T-helper 1 cell treated with Interleukin-12 subunit alpha and Interleukin-12 subunit beta and Interleukin-4 antibody, amounts not matched to agents 30 ng/mL and 1 ng/mL, for 36 hours (primary cell): ENCODE results near the gene TIMELESS. TPM values are rescaled to one million over a fixed set of nuclear protein-coding genes. Genes with fewer than 3 reads are reported as not detected.

Experiments used
- total RNA-seq: library from RNA; stranded (reverse); gene quantifications from 2 replicates; pipeline ENCODE4 v1.2.3, GENCODE V29; 2022

Gene TIMELESS
- total RNA-seq, 1 donor from 2014 or later = 40.5 TPM

Other genes starting within 250 kb of the TIMELESS start
- gene RNF41, start 227.5 kb downstream of the TIMELESS start, total RNA-seq = 37.8 and 40.7 TPM in 2 replicates
- gene NABP2, start 225.1 kb downstream of the TIMELESS start, total RNA-seq = 62.1 and 66.5 TPM in 2 replicates
- gene SLC39A5, start 219.4 kb downstream of the TIMELESS start, total RNA-seq = 1.1 and 1.9 TPM in 2 replicates
- gene ANKRD52, start 191.0 kb downstream of the TIMELESS start, total RNA-seq = 57.8 and 74.9 TPM in 2 replicates
- gene COQ10A, start 182.5 kb downstream of the TIMELESS start, total RNA-seq = 17.9 and 19.9 TPM in 2 replicates
- gene CS, start 149.1 kb downstream of the TIMELESS start, total RNA-seq = 255 and 262 TPM in 2 replicates
- 141 and 153 TPM in 2 replicates for gene CNPY2, start 133.4 kb downstream of the TIMELESS start, total RNA-seq
- gene PAN2, start 115.4 kb downstream of the TIMELESS start, total RNA-seq = 32.7 and 44.2 TPM in 2 replicates
- 31.6 and 32.8 TPM in 2 replicates for gene IL23A, start 110.5 kb downstream of the TIMELESS start, total RNA-seq
- gene STAT2, start 89.3 kb downstream of the TIMELESS start, total RNA-seq = 239 and 243 TPM in 2 replicates
- gene APOF, start 86.6 kb downstream of the TIMELESS start, total RNA-seq = not detected in 2 replicates
- not detected in 2 replicates for gene MIP, start 5.2 kb upstream of the TIMELESS start, total RNA-seq
- gene SPRYD4, start 19.2 kb upstream of the TIMELESS start, total RNA-seq = 4.6 and 4.8 TPM in 2 replicates
- gene GLS2, start 38.7 kb upstream of the TIMELESS start, total RNA-seq = 0.63 and 1.2 TPM in 2 replicates
- gene RBMS2, start 72.4 kb upstream of the TIMELESS start, total RNA-seq = 5.3 and 5.6 TPM in 2 replicates
- 123 and 124 TPM in 2 replicates for gene BAZ2A, start 180.9 kb upstream of the TIMELESS start, total RNA-seq
- gene ATP5F1B, start 196.6 kb upstream of the TIMELESS start, total RNA-seq = 470 and 475 TPM in 2 replicates
- gene PTGES3, start 238.9 kb upstream of the TIMELESS start, total RNA-seq = 190 and 195 TPM in 2 replicates